GM12864 (cell line): ENCODE measurements around the gene FSHR.

Source experiments
- DNase-seq: peaks from one replicate; pipeline ENCODE4 v3.0.0-alpha.2; 2011; ENCODE audit warnings: low read depth
- H3K4me3 ChIP-seq: 2 replicates; pipeline ENCODE4 v1.5.1; 2011; ENCODE audit warnings: mild to moderate bottlenecking, low read depth, low read length, control low read depth
- CTCF ChIP-seq: IDR thresholded peaks from 2 replicates; pipeline ENCODE4 v1.5.1; 2011; ENCODE audit warnings: low read depth, mild to moderate bottlenecking, moderate library complexity, low read length, control low read depth, inconsistent platforms; ENCODE audit errors: missing control alignments

The FSHR gene

GRCh38 chr2:49042488-49042887 lies 111.8 kb downstream of the FSHR start:
- no peak for DNase-seq
- TF ChIP-seq CTCF: no peak
- H3K4me3 ChIP-seq: no peak overlapping the region

DNA sequence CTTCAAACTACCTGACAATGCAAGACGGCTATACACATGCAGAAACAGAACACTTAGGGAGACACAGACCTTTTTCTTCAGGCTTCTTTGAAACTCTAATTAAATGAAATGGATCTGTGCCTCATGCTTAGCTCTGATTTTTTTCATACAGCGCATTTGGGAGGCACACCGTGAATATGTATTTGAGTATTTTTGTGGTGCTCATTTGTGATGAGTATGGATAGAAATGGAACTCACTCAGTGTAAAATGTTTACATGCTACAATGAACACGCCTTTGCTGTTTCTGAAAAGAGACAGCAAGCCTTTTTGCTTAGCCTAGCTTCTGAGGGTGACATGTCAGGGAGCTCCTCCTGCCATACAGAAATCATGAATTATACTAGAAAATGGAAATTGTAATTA lies 113.3 kb downstream of the FSHR start:
- H3K4me3 ChIP-seq: no peak overlapping the region
- no peak for TF ChIP-seq CTCF
- no peak for DNase-seq

DNA sequence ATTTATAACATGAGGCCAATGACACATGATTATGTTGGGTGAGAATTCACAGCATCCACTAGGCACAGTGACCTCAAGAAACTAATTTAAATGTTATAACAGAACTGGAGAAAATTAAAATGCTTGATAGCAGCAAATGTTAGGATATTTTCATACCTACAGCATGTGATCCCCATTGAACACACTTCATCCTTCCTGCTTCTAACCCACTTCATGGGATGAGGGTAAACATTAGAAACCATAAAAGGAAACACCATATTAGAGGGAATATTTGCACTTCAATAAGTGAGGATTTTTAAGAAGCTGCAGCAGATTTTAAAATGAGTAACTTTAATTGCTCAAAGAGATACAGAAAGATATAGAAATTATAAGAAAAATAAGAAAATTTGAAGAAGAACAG lies 117.1 kb downstream of the FSHR start:
- TF ChIP-seq CTCF: no peak
- DNase-seq: no peak
- no peak overlapping the region for H3K4me3 ChIP-seq

DNA sequence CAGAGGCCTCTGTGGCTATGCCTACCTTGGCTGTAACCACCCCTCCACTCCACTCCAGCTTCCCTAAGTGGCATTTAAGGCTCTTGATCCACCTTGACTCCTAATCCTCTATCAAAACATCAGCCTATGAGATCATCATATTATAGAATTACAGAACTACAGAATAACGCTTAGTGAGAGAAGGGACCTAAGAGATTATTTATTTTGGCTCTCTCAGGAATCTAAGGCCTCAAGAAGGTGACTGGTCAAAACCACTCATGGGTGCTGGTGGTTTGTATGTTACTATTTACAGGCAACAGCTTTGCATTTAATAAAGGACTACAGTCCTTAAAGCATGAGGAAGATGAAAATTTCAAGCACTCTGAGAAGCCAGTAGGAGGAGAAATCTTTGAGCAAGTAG lies 118.8 kb downstream of the FSHR start:
- H3K4me3 ChIP-seq: no peak overlapping the region
- DNase-seq: no peak
- TF ChIP-seq CTCF: no peak

DNA sequence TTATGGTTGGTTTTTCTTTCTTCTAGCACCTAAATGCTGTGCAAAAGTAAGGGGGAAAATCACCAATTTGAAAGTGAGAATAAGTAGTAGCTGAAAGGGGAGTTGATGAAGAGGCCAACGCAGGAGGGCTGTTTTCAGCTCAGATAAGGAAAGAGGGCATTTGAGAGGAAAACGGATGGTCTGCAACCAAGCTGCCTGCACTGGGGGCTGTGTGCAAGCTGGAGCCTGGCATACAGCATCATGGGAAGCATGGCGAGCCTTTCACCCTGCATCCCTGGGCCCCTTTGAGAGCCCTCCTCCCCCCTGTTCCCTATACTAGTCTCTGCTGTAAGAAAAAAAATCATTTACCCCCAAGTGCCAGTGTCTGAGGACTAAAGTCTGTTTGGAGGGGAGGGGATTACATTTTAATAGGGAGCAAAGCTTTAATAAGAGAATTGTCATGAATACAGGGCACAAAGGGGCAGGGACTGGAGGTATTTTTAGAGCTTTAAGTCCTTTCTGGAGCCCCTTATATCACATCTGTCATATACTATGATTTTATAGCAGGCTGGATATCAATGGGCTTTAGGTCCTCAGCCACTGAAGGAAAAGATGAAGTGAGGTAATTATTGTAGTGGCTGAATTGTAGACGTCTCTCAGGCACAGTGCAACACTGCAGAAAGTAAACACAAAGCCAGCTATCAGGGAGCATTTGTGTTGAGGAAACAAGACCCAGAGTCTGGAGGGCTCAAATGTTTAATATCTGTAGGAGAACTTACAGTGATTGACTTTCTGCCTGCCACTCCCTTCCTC lies 120.7 kb downstream of the FSHR start:
- no peak for TF ChIP-seq CTCF
- no peak overlapping the region for H3K4me3 ChIP-seq
- no peak for DNase-seq

DNA sequence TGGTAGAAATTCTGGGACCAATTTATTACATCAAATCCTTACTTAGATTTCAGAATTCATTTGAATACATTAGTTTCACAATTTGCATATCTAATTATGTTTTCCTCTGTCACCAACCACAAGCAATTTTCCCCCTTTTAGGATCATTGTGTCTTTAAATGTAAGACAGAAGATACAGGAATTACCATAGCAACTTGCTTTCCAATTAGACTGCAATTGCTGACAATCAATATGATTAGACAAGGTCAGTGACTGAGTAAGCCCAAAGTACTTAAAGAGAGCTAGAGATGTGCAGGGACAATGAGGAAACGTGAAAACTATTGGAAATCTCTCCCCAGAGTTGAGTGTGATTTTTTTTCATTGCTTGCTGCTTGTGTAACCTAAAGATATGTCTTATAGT lies 121.4 kb downstream of the FSHR start:
- H3K4me3 ChIP-seq: no peak overlapping the region
- TF ChIP-seq CTCF: no peak
- no peak for DNase-seq

DNA sequence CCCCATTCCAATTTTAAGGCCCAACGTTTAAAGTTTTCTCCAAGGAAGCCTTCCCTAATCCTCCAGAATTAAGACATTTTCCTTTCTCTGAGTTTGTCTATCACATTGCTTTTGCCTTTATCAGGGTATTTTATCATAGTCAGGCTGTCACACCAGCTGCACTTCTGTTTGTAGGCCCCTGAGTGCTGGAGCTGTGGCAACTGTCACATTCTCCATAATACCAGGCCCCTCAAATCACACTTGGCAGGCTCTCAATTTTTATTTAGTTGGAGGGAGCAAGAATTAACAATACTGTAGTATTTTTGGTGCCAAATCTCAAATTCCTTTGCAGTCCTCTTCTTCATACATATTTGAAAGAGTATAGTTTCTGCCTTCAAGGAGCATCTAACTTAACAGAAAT lies 122.2 kb downstream of the FSHR start:
- no peak overlapping the region for H3K4me3 ChIP-seq
- no peak for DNase-seq
- no peak for TF ChIP-seq CTCF
